ENCODE measurements around the gene SGCB.

- no peak for TF ChIP-seq EZH2 (IDR thresholded peaks at IDR 0.05)
- no peak for TF ChIP-seq POLR2AphosphoS5 (IDR thresholded peaks at IDR 0.05; ENCODE audit: borderline replicate concordance, low read depth, low read length)
Measured at GRCh38 chr4:52076731-52077130, 38.6 kb upstream of the SGCB start.

All from SK-N-MC (cell line).